ENCODE measurements around the gene SH3GL3.

The SH3GL3 gene

GRCh38 chr15:83471307-83471866, 24.2 kb downstream of the SH3GL3 start:
- Histone ChIP-seq H3K27me3 (ENCODE audit: control insufficient read depth, insufficient read depth, low read length) (no peaks in the 10 kb centered on the region), H3K36me3 (ENCODE audit: control insufficient read depth, insufficient read depth, low read length) (no peaks in the 10 kb centered on the region), H3K4me1 (ENCODE audit: control insufficient read depth, insufficient read depth, low read length) (no peaks in the 10 kb centered on the region), H3K9me3 (ENCODE audit: control insufficient read depth, low read length) (no peaks in the 10 kb centered on the region), H3K4me3 (ENCODE audit: low read length) (no peak overlapping the region), H3K9ac (ENCODE audit: low read length) (no peak overlapping the region)

- no peaks in the 10 kb centered on the region for H3K9me3 ChIP-seq (ENCODE audit: control insufficient read depth, low read length)
- H3K36me3 ChIP-seq (ENCODE audit: control insufficient read depth, insufficient read depth, low read length) = no peaks in the 10 kb centered on the region
- no peaks in the 10 kb centered on the region for H3K27me3 ChIP-seq (ENCODE audit: control insufficient read depth, insufficient read depth, low read length)
- H3K4me1 ChIP-seq (ENCODE audit: control insufficient read depth, insufficient read depth, low read length) = no peaks in the 10 kb centered on the region
- H3K9ac ChIP-seq (ENCODE audit: low read length) = no peak overlapping the region
- H3K4me3 ChIP-seq (ENCODE audit: low read length) = no peak overlapping the region
Measured at GRCh38 chr15:83472151-83472550, 25.0 kb downstream of the SH3GL3 start.

GRCh38 chr15:83472797-83473196, 25.7 kb downstream of the SH3GL3 start:
- Histone ChIP-seq H3K9me3 (ENCODE audit: control insufficient read depth, low read length) (no peaks in the 10 kb centered on the region), H3K27me3 (ENCODE audit: control insufficient read depth, insufficient read depth, low read length) (no peaks in the 10 kb centered on the region), H3K9ac (ENCODE audit: low read length) (no peak overlapping the region), H3K4me3 (ENCODE audit: low read length) (no peak overlapping the region), H3K36me3 (ENCODE audit: control insufficient read depth, insufficient read depth, low read length) (no peaks in the 10 kb centered on the region), H3K4me1 (ENCODE audit: control insufficient read depth, insufficient read depth, low read length) (no peaks in the 10 kb centered on the region)

- Histone ChIP-seq H3K36me3 (ENCODE audit: control insufficient read depth, insufficient read depth, low read length) (no peaks in the 10 kb centered on the region), H3K4me1 (ENCODE audit: control insufficient read depth, insufficient read depth, low read length) (no peaks in the 10 kb centered on the region), H3K27me3 (ENCODE audit: control insufficient read depth, insufficient read depth, low read length) (no peaks in the 10 kb centered on the region), H3K9ac (ENCODE audit: low read length) (no peak overlapping the region), H3K4me3 (ENCODE audit: low read length) (no peak overlapping the region), H3K9me3 (ENCODE audit: control insufficient read depth, low read length) (no peaks in the 10 kb centered on the region)
Measured at GRCh38 chr15:83474578-83474977, 27.4 kb downstream of the SH3GL3 start.

GRCh38 chr15:83475551-83475950, 28.4 kb downstream of the SH3GL3 start:
- Histone ChIP-seq H3K9ac (ENCODE audit: low read length) (no peak overlapping the region), H3K4me1 (ENCODE audit: control insufficient read depth, insufficient read depth, low read length) (no peaks in the 10 kb centered on the region), H3K9me3 (ENCODE audit: control insufficient read depth, low read length) (no peaks in the 10 kb centered on the region), H3K4me3 (ENCODE audit: low read length) (no peak overlapping the region), H3K36me3 (ENCODE audit: control insufficient read depth, insufficient read depth, low read length) (no peaks in the 10 kb centered on the region), H3K27me3 (ENCODE audit: control insufficient read depth, insufficient read depth, low read length) (no peaks in the 10 kb centered on the region)

- H3K27me3 ChIP-seq (ENCODE audit: control insufficient read depth, insufficient read depth, low read length) = no peaks in the 10 kb centered on the region
- no peak overlapping the region for H3K4me3 ChIP-seq (ENCODE audit: low read length)
- no peak overlapping the region for H3K9ac ChIP-seq (ENCODE audit: low read length)
- no peaks in the 10 kb centered on the region for H3K9me3 ChIP-seq (ENCODE audit: control insufficient read depth, low read length)
- no peaks in the 10 kb centered on the region for H3K36me3 ChIP-seq (ENCODE audit: control insufficient read depth, insufficient read depth, low read length)
- no peaks in the 10 kb centered on the region for H3K4me1 ChIP-seq (ENCODE audit: control insufficient read depth, insufficient read depth, low read length)
Measured at GRCh38 chr15:83476066-83476465, 28.9 kb downstream of the SH3GL3 start.

- H3K4me1 ChIP-seq (ENCODE audit: control insufficient read depth, insufficient read depth, low read length) = no peaks in the 10 kb centered on the region
- H3K9me3 ChIP-seq (ENCODE audit: control insufficient read depth, low read length) = no peaks in the 10 kb centered on the region
- H3K9ac ChIP-seq (ENCODE audit: low read length) = no peak overlapping the region
- no peaks in the 10 kb centered on the region for H3K27me3 ChIP-seq (ENCODE audit: control insufficient read depth, insufficient read depth, low read length)
- H3K4me3 ChIP-seq (ENCODE audit: low read length) = no peak overlapping the region
- no peaks in the 10 kb centered on the region for H3K36me3 ChIP-seq (ENCODE audit: control insufficient read depth, insufficient read depth, low read length)
Measured at GRCh38 chr15:83476708-83477107, 29.6 kb downstream of the SH3GL3 start.

- Histone ChIP-seq H3K27me3 (ENCODE audit: control insufficient read depth, insufficient read depth, low read length) (no peaks in the 10 kb centered on the region), H3K4me1 (ENCODE audit: control insufficient read depth, insufficient read depth, low read length) (no peaks in the 10 kb centered on the region), H3K4me3 (ENCODE audit: low read length) (no peak overlapping the region), H3K9me3 (ENCODE audit: control insufficient read depth, low read length) (no peaks in the 10 kb centered on the region), H3K9ac (ENCODE audit: low read length) (no peak overlapping the region), H3K36me3 (ENCODE audit: control insufficient read depth, insufficient read depth, low read length) (no peaks in the 10 kb centered on the region)
Measured at GRCh38 chr15:83477172-83477807, 30.1 kb downstream of the SH3GL3 start.

- no peaks in the 10 kb centered on the region for H3K36me3 ChIP-seq (ENCODE audit: control insufficient read depth, insufficient read depth, low read length)
- no peaks in the 10 kb centered on the region for H3K9me3 ChIP-seq (ENCODE audit: control insufficient read depth, low read length)
- H3K4me3 ChIP-seq (ENCODE audit: low read length) = no peak overlapping the region
- no peaks in the 10 kb centered on the region for H3K27me3 ChIP-seq (ENCODE audit: control insufficient read depth, insufficient read depth, low read length)
- no peaks in the 10 kb centered on the region for H3K4me1 ChIP-seq (ENCODE audit: control insufficient read depth, insufficient read depth, low read length)
- H3K9ac ChIP-seq (ENCODE audit: low read length) = no peak overlapping the region
Measured at GRCh38 chr15:83477808-83478537, 30.8 kb downstream of the SH3GL3 start.

GRCh38 chr15:83483612-83484011, 36.5 kb downstream of the SH3GL3 start:
- H3K36me3 ChIP-seq (ENCODE audit: control insufficient read depth, insufficient read depth, low read length) = no peaks in the 10 kb centered on the region
- H3K9ac ChIP-seq (ENCODE audit: low read length) = no peak overlapping the region
- H3K27me3 ChIP-seq (ENCODE audit: control insufficient read depth, insufficient read depth, low read length) = no peaks in the 10 kb centered on the region
- no peaks in the 10 kb centered on the region for H3K9me3 ChIP-seq (ENCODE audit: control insufficient read depth, low read length)
- no peak overlapping the region for H3K4me3 ChIP-seq (ENCODE audit: low read length)
- H3K4me1 ChIP-seq (ENCODE audit: control insufficient read depth, insufficient read depth, low read length) = no peaks in the 10 kb centered on the region

- H3K4me1 ChIP-seq (ENCODE audit: control insufficient read depth, insufficient read depth, low read length) = no peaks in the 10 kb centered on the region
- no peak overlapping the region for H3K9ac ChIP-seq (ENCODE audit: low read length)
- H3K9me3 ChIP-seq (ENCODE audit: control insufficient read depth, low read length) = no peaks in the 10 kb centered on the region
- H3K27me3 ChIP-seq (ENCODE audit: control insufficient read depth, insufficient read depth, low read length) = no peaks in the 10 kb centered on the region
- H3K36me3 ChIP-seq (ENCODE audit: control insufficient read depth, insufficient read depth, low read length) = no peaks in the 10 kb centered on the region
- H3K4me3 ChIP-seq (ENCODE audit: low read length) = no peak overlapping the region
Measured at GRCh38 chr15:83484636-83485035, 37.5 kb downstream of the SH3GL3 start.

- H3K27me3 ChIP-seq (ENCODE audit: control insufficient read depth, insufficient read depth, low read length) = no peaks in the 10 kb centered on the region
- no peaks in the 10 kb centered on the region for H3K36me3 ChIP-seq (ENCODE audit: control insufficient read depth, insufficient read depth, low read length)
- H3K4me1 ChIP-seq (ENCODE audit: control insufficient read depth, insufficient read depth, low read length) = no peaks in the 10 kb centered on the region
- H3K9ac ChIP-seq (ENCODE audit: low read length) = no peak overlapping the region
- H3K4me3 ChIP-seq (ENCODE audit: low read length) = no peak overlapping the region
- no peaks in the 10 kb centered on the region for H3K9me3 ChIP-seq (ENCODE audit: control insufficient read depth, low read length)
Measured at GRCh38 chr15:83486363-83486762, 39.2 kb downstream of the SH3GL3 start.
